Suprapubic skin (tissue), 4 donors: Measurements from ENCODE around the gene PACS1. TPM values are rescaled to one million over a fixed set of nuclear protein-coding genes. Genes with fewer than 3 reads are reported as not detected.
A peak's percentile ranks its signal among the peaks of the same experiment; 100 is the strongest.

Experiments
- DNase-seq, 2 donors: peaks; one replicate each; pipeline ENCODE4 v3.0.0-alpha.2; 2019; ENCODE audit warnings: low spot score in 2 of 2
- H3K27ac ChIP-seq: fragments of 200-600 bp; sonication (generic); one replicate; pipeline ENCODE4 v1.5.1; 2019
- H3K27me3 ChIP-seq: fragments of 200-600 bp; sonication (generic); one replicate; pipeline ENCODE4 v1.5.1; 2019
- H3K36me3 ChIP-seq: fragments of 200-600 bp; sonication (generic); one replicate; pipeline ENCODE4 v1.5.1; 2019
- H3K4me1 ChIP-seq: fragments of 200-600 bp; sonication (generic); one replicate; pipeline ENCODE4 v1.5.1; 2019
- H3K4me3 ChIP-seq: fragments of 200-600 bp; sonication (generic); one replicate; pipeline ENCODE4 v1.5.1; 2019; ENCODE audit warnings: mild to moderate bottlenecking
- H3K9me3 ChIP-seq: fragments of 200-600 bp; sonication (generic); one replicate; pipeline ENCODE4 v1.5.1; 2019
- EP300 ChIP-seq: sonication (generic); formaldehyde crosslinking; IDR thresholded peaks from one replicate; pipeline ENCODE4 v1.6.1; 2017; ENCODE audit warnings: antibody characterized with exemption
- POLR2A ChIP-seq, 2 donors: fragments of 450-650 bp; IDR thresholded peaks; one replicate each; pipeline ENCODE4 v1.6.1; 2017; ENCODE audit warnings: antibody characterized with exemption in 2 of 2, mild to moderate bottlenecking in 2 of 2, moderate library complexity in 2 of 2
- POLR2AphosphoS5 ChIP-seq, 3 donors: sonication (generic); formaldehyde crosslinking; IDR thresholded peaks; one replicate each; pipeline ENCODE4 v1.6.1; 2017; ENCODE audit warnings: antibody characterized with exemption in 3 of 3
- WGBS: methylation state at CpG from one replicate; pipeline ENCODE4 v1.1.5; 2018; 5-methylcytosine and 5-hydroxymethylcytosine counted together
- total RNA-seq, 4 donors: library from RNA; depleted of rRNA; stranded (reverse); fragments of >200 nt; gene quantifications; one replicate each; pipeline ENCODE4 v1.1.0, GENCODE V29; 2016
- TF ChIP-seq, protein P1 (sequence below), 2 donors: fragments of 200-600 bp in 1 of 2; fragments of 450-650 bp in 1 of 2; sonication (generic) in 1 of 2; IDR thresholded peaks; one replicate each; pipeline ENCODE4 v1.5.1; 2016 to 2019; ENCODE audit warnings: antibody characterized with exemption in 2 of 2, mild to moderate bottlenecking in 1 of 2, moderate library complexity in 1 of 2

PACS1 gene
- total RNA-seq, 4 donors from 2014 or later: 30.5 to 78.6 (median 41.8) TPM

DNA sequence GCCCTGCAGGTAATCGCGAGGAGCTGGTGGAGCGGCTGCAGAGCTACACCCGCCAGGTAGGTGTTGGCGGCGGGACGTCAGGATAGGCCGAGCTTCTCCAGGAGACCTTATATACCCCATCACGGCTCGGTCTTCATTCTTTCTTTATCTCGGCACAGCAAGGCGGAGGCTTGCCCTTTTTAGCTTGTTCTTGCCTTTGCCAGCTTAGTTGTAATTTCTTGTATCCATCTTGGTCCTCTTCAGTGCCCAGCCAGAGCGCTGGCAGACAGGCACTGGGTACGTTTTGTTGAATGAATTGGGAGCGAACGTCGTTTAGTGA, 17.4 kb upstream of the PACS1 start:
- whole genome bisulfite sequencing: 0% methylated on average over 7 of the region's 17 CpGs
- DNase-seq: no peak
- peaks cover 20% of the 10 kb centered on the region for H3K27me3 ChIP-seq
- H3K9me3 ChIP-seq: no peaks in the 10 kb centered on the region
- peak overlapping the region; percentile 88 for H3K27ac ChIP-seq
- H3K4me1 ChIP-seq: peaks cover 24% of the 10 kb centered on the region
- peak overlapping the region; percentile 85 for H3K4me3 ChIP-seq
- peaks cover 39% of the 10 kb centered on the region for H3K36me3 ChIP-seq
- no peak for TF ChIP-seq POLR2A (IDR thresholded peaks at IDR 0.05)
- TF ChIP-seq EP300: no peak
- no peak for TF ChIP-seq POLR2AphosphoS5 (IDR thresholded peaks at IDR 0.05)
- TF ChIP-seq, protein P1, sequence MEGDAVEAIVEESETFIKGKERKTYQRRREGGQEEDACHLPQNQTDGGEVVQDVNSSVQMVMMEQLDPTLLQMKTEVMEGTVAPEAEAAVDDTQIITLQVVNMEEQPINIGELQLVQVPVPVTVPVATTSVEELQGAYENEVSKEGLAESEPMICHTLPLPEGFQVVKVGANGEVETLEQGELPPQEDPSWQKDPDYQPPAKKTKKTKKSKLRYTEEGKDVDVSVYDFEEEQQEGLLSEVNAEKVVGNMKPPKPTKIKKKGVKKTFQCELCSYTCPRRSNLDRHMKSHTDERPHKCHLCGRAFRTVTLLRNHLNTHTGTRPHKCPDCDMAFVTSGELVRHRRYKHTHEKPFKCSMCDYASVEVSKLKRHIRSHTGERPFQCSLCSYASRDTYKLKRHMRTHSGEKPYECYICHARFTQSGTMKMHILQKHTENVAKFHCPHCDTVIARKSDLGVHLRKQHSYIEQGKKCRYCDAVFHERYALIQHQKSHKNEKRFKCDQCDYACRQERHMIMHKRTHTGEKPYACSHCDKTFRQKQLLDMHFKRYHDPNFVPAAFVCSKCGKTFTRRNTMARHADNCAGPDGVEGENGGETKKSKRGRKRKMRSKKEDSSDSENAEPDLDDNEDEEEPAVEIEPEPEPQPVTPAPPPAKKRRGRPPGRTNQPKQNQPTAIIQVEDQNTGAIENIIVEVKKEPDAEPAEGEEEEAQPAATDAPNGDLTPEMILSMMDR (IDR thresholded peaks at IDR 0.05): no peak

DNA sequence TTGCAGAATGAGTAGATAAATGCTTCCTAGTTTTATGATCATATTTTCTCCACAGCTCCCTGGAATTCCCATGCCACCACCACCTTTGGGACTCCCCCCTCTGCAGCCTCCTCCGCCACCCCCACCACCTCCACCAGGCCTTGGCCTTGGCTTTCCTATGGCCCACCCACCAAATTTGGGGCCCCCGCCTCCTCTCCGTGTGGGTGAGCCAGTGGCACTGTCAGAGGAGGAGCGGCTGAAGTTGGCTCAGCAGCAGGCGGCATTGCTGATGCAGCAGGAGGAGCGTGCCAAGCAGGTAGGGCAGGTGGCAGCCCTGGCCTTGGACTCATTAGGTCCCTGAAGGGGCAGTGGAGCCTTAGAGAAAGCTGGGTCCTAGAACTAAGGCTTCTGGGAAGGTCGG, 15.1 kb upstream of the PACS1 start:
- DNase-seq: no peak
- peaks cover 63% of the 10 kb centered on the region for H3K36me3 ChIP-seq

DNA sequence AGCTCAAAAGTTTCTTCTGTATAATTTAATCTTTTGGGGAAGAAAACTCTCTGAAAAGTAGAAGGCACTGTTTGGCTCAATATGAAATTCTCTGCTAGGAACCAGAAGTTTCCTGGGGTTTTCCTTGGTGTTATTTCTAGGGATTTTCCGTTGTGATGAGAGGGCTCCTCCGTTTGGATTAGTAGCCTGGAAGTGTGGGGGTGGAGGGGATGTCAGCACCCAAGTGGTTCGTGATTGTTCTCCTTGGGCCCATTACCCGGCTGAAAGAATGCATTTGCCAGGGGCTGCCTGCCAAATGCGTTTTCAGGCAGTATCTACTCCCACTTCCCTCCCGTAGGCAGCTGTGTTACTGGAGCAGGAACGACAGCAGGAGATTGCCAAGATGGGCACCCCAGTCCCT, 13.6 kb upstream of the PACS1 start:
- H3K4me1 ChIP-seq: peaks cover 20% of the 10 kb centered on the region
- H3K27ac ChIP-seq: no peak overlapping the region
- WGBS: 45% methylated on average over 6 of the region's 7 CpGs
- no peaks in the 10 kb centered on the region for H3K9me3 ChIP-seq
- H3K4me3 ChIP-seq: no peak overlapping the region
- peaks cover 78% of the 10 kb centered on the region for H3K36me3 ChIP-seq
- DNase-seq: no peak
- H3K27me3 ChIP-seq: no peaks in the 10 kb centered on the region
- TF ChIP-seq POLR2AphosphoS5 (IDR thresholded peaks at IDR 0.05) (no peak), POLR2A (IDR thresholded peaks at IDR 0.05) (no peak), EP300 (no peak)
- TF ChIP-seq, protein P1 (IDR thresholded peaks at IDR 0.05): no peak

More for the DNA sequence above, 15.1 kb upstream of the PACS1 start:
- Histone ChIP-seq H3K27me3 (no peaks in the 10 kb centered on the region), H3K4me1 (peaks cover 24% of the 10 kb centered on the region), H3K27ac (no peak overlapping the region), H3K4me3 (no peak overlapping the region), H3K9me3 (no peaks in the 10 kb centered on the region)
- 90% methylated on average over 7 of the region's 7 CpGs for WGBS
- TF ChIP-seq, protein P1 (IDR thresholded peaks at IDR 0.05): no peak
- no peak for TF ChIP-seq POLR2A (IDR thresholded peaks at IDR 0.05)
- TF ChIP-seq EP300: no peak
- no peak for TF ChIP-seq POLR2AphosphoS5 (IDR thresholded peaks at IDR 0.05)

DNA sequence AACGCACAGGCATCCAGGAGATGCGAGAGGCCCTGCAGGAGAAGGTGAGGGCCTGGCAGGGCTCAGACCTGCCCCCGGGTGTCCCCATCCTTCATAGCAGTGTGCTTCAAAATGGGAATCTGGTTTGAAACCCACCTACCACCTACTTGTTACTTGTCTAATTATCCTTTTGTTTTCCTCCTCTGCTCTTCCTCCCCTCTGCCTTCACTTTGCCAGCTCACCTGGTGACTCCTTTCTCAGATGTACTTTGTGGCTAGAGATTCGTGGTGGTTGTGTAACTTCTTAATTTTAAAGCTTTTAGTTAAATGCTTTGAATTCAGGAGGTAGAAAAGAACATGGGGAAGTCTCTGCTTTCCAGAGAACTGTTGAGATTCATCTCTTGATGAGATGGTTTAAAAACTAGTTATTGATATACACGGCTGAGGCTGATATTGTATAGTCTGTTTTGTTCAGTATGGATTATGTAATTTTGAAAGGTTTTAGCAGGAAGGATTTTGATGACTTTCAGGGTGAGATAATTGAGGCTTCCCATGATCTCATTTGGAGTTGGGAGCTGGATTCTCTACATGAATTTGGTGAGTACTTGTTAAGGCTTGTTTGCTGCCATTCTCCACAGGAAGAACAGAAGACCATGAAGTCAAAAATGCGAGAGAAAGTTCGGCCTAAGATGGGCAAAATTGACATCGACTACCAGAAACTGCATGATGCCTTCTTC, 9.9 kb upstream of the PACS1 start:
- no peak overlapping the region for H3K4me3 ChIP-seq
- peaks cover 100% of the 10 kb centered on the region for H3K36me3 ChIP-seq
- H3K27ac ChIP-seq: no peak overlapping the region
- no peak for DNase-seq
- no peaks in the 10 kb centered on the region for H3K4me1 ChIP-seq
- H3K27me3 ChIP-seq: no peaks in the 10 kb centered on the region
- no peaks in the 10 kb centered on the region for H3K9me3 ChIP-seq
- TF ChIP-seq, protein P1 (IDR thresholded peaks at IDR 0.05): no peak
- TF ChIP-seq EP300 (no peak), POLR2AphosphoS5 (IDR thresholded peaks at IDR 0.05) (no peak), POLR2A (IDR thresholded peaks at IDR 0.05) (no peak)
- 62% methylated on average over 8 of the region's 8 CpGs for WGBS

DNA sequence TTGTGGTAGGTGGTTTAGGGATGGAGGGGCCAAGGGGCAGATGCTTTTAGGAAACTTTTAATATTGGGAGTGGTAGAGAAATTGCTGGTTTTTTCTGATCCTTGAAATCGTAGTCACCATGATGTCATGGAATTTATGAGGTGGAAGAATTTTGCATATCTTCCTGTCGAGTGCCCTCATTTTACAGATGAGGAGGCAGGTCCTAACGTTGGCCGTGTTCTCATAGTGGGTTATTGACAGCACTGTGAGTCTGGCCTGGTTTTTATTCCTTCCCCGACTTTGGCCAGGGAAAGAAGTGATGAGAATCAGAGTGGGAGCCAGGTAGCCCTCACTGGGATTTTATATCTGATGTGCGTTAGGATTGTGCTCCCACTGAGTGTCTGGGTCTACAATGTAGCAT, 8.8 kb upstream of the PACS1 start:
- Histone ChIP-seq H3K9me3 (no peaks in the 10 kb centered on the region), H3K4me3 (no peak overlapping the region), H3K36me3 (peaks cover 99% of the 10 kb centered on the region), H3K27me3 (no peaks in the 10 kb centered on the region), H3K4me1 (no peaks in the 10 kb centered on the region), H3K27ac (no peak overlapping the region)
- DNase-seq: peak; percentile 0 to 7
- 77% methylated on average over 6 of the region's 6 CpGs for WGBS
- no peak for TF ChIP-seq POLR2AphosphoS5 (IDR thresholded peaks at IDR 0.05)
- no peak for TF ChIP-seq POLR2A (IDR thresholded peaks at IDR 0.05)
- no peak for TF ChIP-seq EP300
- TF ChIP-seq, protein P1 (IDR thresholded peaks at IDR 0.05): no peak
